HG03139 (cell line): ENCODE measurements around the gene MYBPHL.

Source experiments
- ATAC-seq: cut with Tn5 transposase; IDR thresholded peaks from one replicate; pipeline ENCODE4 v1.9.1; 2021; ENCODE audit not compliant: unreplicated experiment

MYBPHL gene

DNA sequence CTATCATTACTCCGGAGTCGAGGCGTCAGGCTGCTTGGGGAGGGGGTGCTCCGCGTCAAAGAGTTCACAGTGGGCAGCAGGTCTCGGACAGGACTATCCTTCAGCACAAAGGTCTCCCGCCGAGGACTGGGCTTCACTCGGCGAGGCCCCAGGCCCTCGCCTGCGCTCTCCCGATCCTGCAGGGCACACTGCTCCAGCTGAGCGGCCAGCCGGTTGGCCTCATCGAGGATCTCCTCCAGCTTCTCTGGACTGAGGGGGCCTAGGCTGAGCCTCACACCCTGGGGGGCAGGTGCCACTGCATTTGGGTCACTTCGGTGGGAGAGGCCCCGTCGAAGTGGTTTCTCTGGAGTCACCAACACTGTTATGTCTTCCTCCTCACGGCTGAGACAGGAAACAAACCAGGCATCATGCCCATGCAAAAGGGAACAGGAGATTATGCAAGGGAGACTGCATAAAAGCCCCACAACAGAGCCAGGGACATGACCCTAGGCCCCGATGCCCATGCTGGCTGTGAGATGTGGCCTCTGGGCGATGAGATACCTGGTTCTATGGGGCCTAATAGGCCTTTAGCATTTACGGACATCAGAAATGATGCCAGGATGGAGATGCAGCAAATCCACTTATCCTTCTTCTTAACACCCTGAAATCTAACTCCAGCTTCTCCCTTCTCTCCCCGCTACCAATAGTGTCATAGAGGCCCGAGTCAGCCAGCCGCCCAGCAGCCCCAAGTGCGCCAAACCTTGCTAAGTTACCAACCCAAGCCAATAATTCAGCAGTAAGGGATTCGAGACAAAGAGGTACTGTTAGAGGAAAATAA is 24.9 kb downstream of the MYBPHL start:
- ATAC-seq = no peak

GRCh38 chr1:109280862-109281261 is 25.9 kb downstream of the MYBPHL start:
- ATAC-seq = no peak

DNA sequence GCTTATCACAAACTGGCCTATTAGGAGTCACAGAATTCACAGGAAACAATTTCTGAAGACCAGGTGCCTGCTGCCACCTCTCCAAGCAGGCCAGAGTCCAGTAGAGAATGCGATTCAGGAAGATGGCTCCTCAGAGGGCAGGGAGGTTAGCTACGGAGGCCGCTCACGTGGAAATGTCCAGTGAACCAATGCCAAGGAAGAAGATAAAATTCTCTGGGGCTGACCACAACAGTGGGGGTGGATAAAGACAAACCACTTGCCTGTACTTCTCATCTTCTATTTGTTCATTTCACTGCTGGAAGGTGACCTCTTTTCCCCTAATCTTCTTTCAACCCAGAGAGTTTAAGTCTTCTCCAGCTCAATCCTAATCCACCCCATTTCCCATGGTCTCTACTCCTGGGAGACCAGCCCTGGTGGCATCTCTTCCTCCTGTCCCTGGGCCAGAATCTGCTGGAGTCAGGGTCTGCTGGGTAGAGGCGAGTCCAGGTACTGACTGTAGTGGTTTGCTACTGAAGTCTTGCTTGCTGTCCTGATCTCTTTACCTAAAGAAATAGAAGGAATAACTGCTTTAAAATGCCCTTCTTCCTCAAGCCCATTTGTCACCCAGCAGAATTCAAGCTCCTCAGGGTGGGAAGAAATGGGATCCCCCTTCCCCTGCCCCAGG is 27.1 kb downstream of the MYBPHL start:
- ATAC-seq = no peak

GRCh38 chr1:109277434-109278204 is 29.2 kb downstream of the MYBPHL start:
- ATAC-seq = peak; percentile 72

- no peak for ATAC-seq
Measured at GRCh38 chr1:109275706-109276345, 31.0 kb downstream of the MYBPHL start.

DNA sequence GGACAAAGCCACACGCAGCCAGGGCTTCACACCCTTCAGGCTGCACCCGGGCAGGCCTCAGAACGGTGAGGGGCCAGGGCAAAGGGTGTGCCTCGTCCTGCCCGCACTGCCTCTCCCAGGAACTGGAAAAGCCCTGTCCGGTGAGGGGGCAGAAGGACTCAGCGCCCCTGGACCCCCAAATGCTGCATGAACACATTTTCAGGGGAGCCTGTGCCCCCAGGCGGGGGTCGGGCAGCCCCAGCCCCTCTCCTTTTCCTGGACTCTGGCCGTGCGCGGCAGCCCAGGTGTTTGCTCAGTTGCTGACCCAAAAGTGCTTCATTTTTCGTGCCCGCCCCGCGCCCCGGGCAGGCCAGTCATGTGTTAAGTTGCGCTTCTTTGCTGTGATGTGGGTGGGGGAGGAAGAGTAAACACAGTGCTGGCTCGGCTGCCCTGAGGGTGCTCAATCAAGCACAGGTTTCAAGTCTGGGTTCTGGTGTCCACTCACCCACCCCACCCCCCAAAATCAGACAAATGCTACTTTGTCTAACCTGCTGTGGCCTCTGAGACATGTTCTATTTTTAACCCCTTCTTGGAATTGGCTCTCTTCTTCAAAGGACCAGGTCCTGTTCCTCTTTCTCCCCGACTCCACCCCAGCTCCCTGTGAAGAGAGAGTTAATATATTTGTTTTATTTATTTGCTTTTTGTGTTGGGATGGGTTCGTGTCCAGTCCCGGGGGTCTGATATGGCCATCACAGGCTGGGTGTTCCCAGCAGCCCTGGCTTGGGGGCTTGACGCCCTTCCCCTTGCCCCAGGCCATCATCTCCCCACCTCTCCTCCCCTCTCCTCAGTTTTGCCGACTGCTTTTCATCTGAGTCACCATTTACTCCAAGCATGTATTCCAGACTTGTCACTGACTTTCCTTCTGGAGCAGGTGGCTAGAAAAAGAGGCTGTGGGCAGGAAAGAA is 32.0 kb downstream of the MYBPHL start:
- no peak for ATAC-seq

- no peak for ATAC-seq
Measured at GRCh38 chr1:109273570-109274288, 33.1 kb downstream of the MYBPHL start.

GRCh38 chr1:109272831-109273547 is 33.8 kb downstream of the MYBPHL start:
- ATAC-seq = no peak

GRCh38 chr1:109272021-109272799 is 34.6 kb downstream of the MYBPHL start:
- no peak for ATAC-seq

GRCh38 chr1:109271458-109271857 is 35.4 kb downstream of the MYBPHL start:
- no peak for ATAC-seq

DNA sequence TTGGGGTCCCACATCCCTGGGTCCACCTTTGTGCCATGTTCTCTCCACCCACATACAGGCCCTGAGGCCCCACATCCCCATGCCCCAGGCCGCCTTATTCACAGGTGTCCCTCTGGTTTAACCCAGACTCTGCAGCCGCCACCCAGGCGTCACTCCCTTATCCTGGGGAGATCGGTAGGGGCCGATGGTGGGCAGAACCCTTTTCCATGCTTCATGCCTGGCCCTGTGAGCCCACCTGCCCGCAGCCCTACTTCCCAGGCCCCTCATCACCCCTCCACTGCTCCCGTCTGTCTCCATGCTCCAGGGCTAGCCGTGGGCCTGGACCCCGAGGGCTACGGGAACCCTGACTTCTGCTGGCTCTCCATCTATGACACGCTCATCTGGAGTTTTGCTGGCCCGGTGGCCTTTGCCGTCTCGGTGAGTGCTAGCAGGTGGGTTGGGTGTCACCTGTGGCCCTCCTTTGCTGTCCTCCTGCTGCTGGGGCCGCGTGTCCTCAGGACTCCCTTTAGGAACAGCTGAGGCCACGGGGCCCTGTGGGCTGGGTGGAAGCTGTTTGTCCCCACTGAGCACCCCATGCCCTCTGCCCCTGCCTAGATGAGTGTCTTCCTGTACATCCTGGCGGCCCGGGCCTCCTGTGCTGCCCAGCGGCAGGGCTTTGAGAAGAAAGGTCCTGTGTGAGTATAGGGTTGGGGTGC is 36.0 kb downstream of the MYBPHL start:
- ATAC-seq = no peak

- ATAC-seq = no peak
Measured at GRCh38 chr1:109269981-109270622, 36.7 kb downstream of the MYBPHL start.

DNA sequence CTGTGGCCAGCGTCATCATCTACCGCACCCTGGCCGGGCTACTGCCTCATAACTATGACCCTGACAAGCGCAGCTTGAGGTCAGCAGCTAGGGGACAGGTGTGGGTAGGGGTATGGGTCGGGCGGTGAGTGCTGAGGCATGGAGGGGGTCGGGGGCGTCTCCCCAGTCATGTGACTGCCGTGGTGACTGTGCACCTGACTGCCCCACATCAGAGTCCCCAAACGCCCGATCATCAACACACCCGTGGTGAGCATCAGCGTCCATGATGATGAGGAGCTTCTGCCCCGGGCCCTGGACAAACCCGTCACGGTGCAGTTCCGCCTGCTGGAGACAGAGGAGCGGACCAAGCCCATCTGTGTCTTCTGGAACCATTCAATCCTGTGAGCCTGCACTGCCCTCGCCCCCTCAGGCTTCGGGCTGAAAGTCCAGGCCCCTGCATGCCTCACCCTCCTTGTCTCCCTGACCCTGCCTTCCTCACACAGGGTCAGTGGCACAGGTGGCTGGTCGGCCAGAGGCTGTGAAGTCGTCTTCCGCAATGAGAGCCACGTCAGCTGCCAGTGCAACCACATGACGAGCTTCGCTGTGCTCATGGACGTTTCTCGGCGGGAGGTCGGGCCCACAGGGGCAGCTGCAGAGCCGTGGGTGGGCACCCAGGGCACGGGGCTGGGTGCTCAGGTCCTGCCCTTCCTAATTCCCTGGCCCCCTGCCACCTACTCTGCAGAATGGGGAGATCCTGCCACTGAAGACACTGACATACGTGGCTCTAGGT is 37.4 kb downstream of the MYBPHL start:
- no peak for ATAC-seq

GRCh38 chr1:109268431-109269211 is 38.2 kb downstream of the MYBPHL start:
- no peak for ATAC-seq

DNA sequence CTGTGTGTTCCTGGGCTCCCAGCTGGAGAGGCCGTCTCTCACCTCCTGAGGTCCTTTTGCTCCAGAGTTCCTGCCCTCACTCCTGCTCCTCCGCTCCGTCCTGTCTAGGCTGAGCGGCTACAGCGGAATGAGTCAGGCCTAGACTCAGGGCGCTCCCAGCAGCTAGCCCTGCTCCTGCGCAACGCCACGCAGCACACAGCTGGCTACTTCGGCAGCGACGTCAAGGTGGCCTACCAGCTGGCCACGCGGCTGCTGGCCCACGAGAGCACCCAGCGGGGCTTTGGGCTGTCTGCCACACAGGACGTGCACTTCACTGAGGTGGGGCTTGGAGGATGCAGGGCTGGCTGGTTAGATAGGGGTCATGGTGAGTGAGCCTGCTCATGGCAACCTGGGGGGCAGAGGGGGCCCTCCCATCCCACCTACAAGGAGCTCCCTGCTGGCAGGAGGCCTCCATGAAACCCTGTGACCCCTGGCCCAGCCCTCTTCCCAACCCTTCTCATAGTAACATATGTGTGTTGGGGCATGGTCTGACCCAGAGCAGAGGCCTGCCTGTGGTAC is 39.0 kb downstream of the MYBPHL start:
- no peak for ATAC-seq
